ENCODE data around the gene FXYD6.

- TF ChIP-seq CTCF (IDR thresholded peaks at IDR 0.05): no peak
- no peak for TF ChIP-seq POLR2A (IDR thresholded peaks at IDR 0.05)
- TF ChIP-seq EP300 (IDR thresholded peaks at IDR 0.05): no peak
Measured at GRCh38 chr11:117917591-117918151, 41.2 kb upstream of the FXYD6 start.

Data from stomach (tissue), 4 donors.